HepG2 (cell line): ENCODE data around the gene SEC31B. TPM values are rescaled to one million over a fixed set of nuclear protein-coding genes. Genes with fewer than 3 reads are reported as not detected.

ENCODE experiments used
- ATAC-seq: fragments of 200-7000 bp; cut with Tn5 transposase; 3 replicates; pipeline ENCODE4 v1.9.1; 2020; ENCODE audit warnings: mild to moderate bottlenecking, moderate library complexity
- BruUV-seq: library from RNA; stranded (reverse); fragments of 400-500 nt; replicated peaks from 2 replicates; lab custom pipeline; 2021; lab: Mats Ljungman, UMichigan
- CTCF ChIA-PET: fragments of 300-600 bp; formaldehyde crosslinking; extraction: SDS; loops from one replicate; lab custom pipeline; 2021; ENCODE audit warnings: low total read pairs, inconsistent platforms, low intra/inter-chr PET ratio; lab: Yijun Ruan, JAX
- POLR2A ChIA-PET: fragments of 350-600 bp; sonication (Branson Sonifier 250); formaldehyde crosslinking; loops from one replicate; lab custom pipeline; 2020; ENCODE audit warnings: antibody characterized with exemption, inconsistent platforms; lab: Yijun Ruan, JAX
- DNase-seq: peaks from one replicate; pipeline ENCODE4 v3.0.0-alpha.2; 2015; ENCODE audit warnings: low spot score
- FAIRE-seq: peaks from 3 replicates; lab custom pipeline; 2011; peaks lifted over from hg19 to GRCh38; lab: Jason Lieb, UNC
- H2AFZ ChIP-seq: one replicate; pipeline ENCODE4 v1.6.1; 2011; ENCODE audit warnings: low read length, inconsistent platforms
- H3K27ac ChIP-seq: fragments of 300-600 bp; 3 replicates; pipeline ENCODE4 v1.8.0; 2011; ENCODE audit warnings: mixed run types, mild to moderate bottlenecking, mixed read lengths, low read length, inconsistent platforms; ENCODE audit not compliant: insufficient read depth; ENCODE audit errors: extremely low read length
- H3K27me3 ChIP-seq, 2 experiments: fragments of 200-600 bp in 1 of 2; 2 replicates in 1 of 2; 3 replicates in 1 of 2; pipeline versions ENCODE4 v1.6.0 to v1.8.0; 2011; ENCODE audit warnings: low read length in 2 of 2, mild to moderate bottlenecking in 2 of 2, moderate library complexity in 2 of 2, inconsistent platforms in 1 of 2; ENCODE audit not compliant: insufficient read depth in 2 of 2, control insufficient read depth in 1 of 2
- H3K36me3 ChIP-seq, 2 experiments: fragments of 200-600 bp in 1 of 2; replicated peaks in 1 of 2; 2 replicates in 1 of 2; 3 replicates in 1 of 2; pipeline versions ENCODE4 v1.5.1 to v1.8.0; 2011; ENCODE audit warnings: low read length in 2 of 2, inconsistent platforms in 1 of 2; ENCODE audit not compliant: insufficient read depth in 2 of 2, control insufficient read depth in 1 of 2
- H3K4me1 ChIP-seq: 2 replicates; pipeline ENCODE4 v1.5.1; 2012; ENCODE audit warnings: low read length, inconsistent platforms; ENCODE audit not compliant: insufficient read depth
- H3K4me2 ChIP-seq: 2 replicates; pipeline ENCODE4 v1.6.0; 2011; ENCODE audit warnings: low read depth, low read length, inconsistent platforms
- H3K4me3 ChIP-seq, 3 experiments: fragments of 200-600 bp in 1 of 3; sonication (generic), shearing (Covaris generic) in 1 of 3; replicated peaks in 1 of 3; 2 replicates each; pipeline ENCODE4 v1.5.1; 2011 to 2016; ENCODE audit warnings: low read length in 3 of 3, inconsistent platforms in 2 of 3, low read depth in 2 of 3, mild to moderate bottlenecking in 2 of 3, control low read depth in 1 of 3, mixed read lengths in 1 of 3; ENCODE audit not compliant: insufficient read depth in 1 of 3
- H3K79me2 ChIP-seq: one replicate; pipeline ENCODE4 v1.6.1; 2011; ENCODE audit warnings: low read length, inconsistent platforms; ENCODE audit not compliant: insufficient read depth
- H3K9ac ChIP-seq: 2 replicates; pipeline ENCODE4 v1.6.0; 2011; ENCODE audit warnings: mild to moderate bottlenecking, low read depth, low read length, inconsistent platforms; ENCODE audit not compliant: insufficient read depth
- H3K9me3 ChIP-seq: 2 replicates; pipeline ENCODE4 v1.5.1; 2012; ENCODE audit warnings: mild to moderate bottlenecking, low read length
- H4K20me1 ChIP-seq: 2 replicates; pipeline ENCODE4 v1.6.0; 2011; ENCODE audit warnings: inconsistent platforms, mild to moderate bottlenecking, low read length, moderate library complexity; ENCODE audit not compliant: insufficient read depth
- FOXC1 ChIP-seq: sonication (generic); formaldehyde crosslinking; IDR thresholded peaks from 2 replicates; pipeline ENCODE4 v1.8.0; 2022; ENCODE audit warnings: mild to moderate bottlenecking, missing genetic modification reagents, borderline replicate concordance
- KLF6 ChIP-seq: IDR thresholded peaks from 2 replicates; pipeline ENCODE4 v1.8.0; 2016; ENCODE audit warnings: missing biosample characterization, missing genetic modification reagents
- MIER2 ChIP-seq: IDR thresholded peaks from 2 replicates; pipeline ENCODE4 v1.6.1; 2016; ENCODE audit warnings: missing biosample characterization, missing genetic modification reagents
- NFKB2 ChIP-seq: sonication (generic); formaldehyde crosslinking; IDR thresholded peaks from 2 replicates; pipeline ENCODE4 v1.4.0; 2020; ENCODE audit warnings: missing genetic modification reagents, borderline replicate concordance
- PCBP1 ChIP-seq: fragments of 200-400 bp; formaldehyde crosslinking; IDR thresholded peaks from 2 replicates; pipeline ENCODE4 v1.6.1; 2017; ENCODE audit warnings: mild to moderate bottlenecking, low read depth, low read length, borderline replicate concordance
- RBM22 ChIP-seq: fragments of 200-400 bp; formaldehyde crosslinking; optimal IDR thresholded peaks from 2 replicates; pipeline ENCODE3; 2017; ENCODE audit warnings: mild to moderate bottlenecking, low read length, moderate library complexity
- SP2 ChIP-seq: sonication (generic); formaldehyde crosslinking; IDR thresholded peaks from 2 replicates; pipeline ENCODE4 v1.5.1; 2020; ENCODE audit warnings: mild to moderate bottlenecking, missing genetic modification reagents
- THAP11 ChIP-seq: IDR thresholded peaks from 2 replicates; pipeline ENCODE4 v1.6.1; 2016; ENCODE audit warnings: missing biosample characterization, missing genetic modification reagents
- ZMAT3 ChIP-seq: sonication (generic); formaldehyde crosslinking; conservative IDR thresholded peaks from 2 replicates; pipeline ENCODE4 v1.7.0; 2021; ENCODE audit warnings: missing genetic modification reagents
- ZNF367 ChIP-seq: sonication (generic); formaldehyde crosslinking; IDR thresholded peaks from 2 replicates; pipeline ENCODE4 v1.4.0; 2020; ENCODE audit warnings: missing genetic modification reagents, borderline replicate concordance
- ZNF446 ChIP-seq: sonication (generic); formaldehyde crosslinking; IDR thresholded peaks from 2 replicates; pipeline ENCODE4 v1.5.0; 2020; ENCODE audit warnings: mild to moderate bottlenecking, missing genetic modification reagents
- ZNF589 ChIP-seq: sonication (generic); formaldehyde crosslinking; conservative IDR thresholded peaks from 2 replicates; pipeline ENCODE4 v1.8.0; 2022; ENCODE audit warnings: mild to moderate bottlenecking, moderate library complexity, missing genetic modification reagents
- ZNF660 ChIP-seq: sonication (generic); formaldehyde crosslinking; IDR thresholded peaks from 2 replicates; pipeline ENCODE4 v1.5.1; 2020; ENCODE audit warnings: mild to moderate bottlenecking, low read depth, missing genetic modification reagents, borderline replicate concordance
- ZSCAN20 ChIP-seq: sonication (generic); formaldehyde crosslinking; IDR thresholded peaks from 2 replicates; pipeline ENCODE4 v1.4.0; 2020; ENCODE audit warnings: missing genetic modification reagents, mild to moderate bottlenecking, borderline replicate concordance
- WGBS: methylation state at CpG from one replicate; pipeline ENCODE4 v1.1.6; 2017; ENCODE audit warnings: low lambda C conversion rate; 5-methylcytosine and 5-hydroxymethylcytosine counted together
- in situ Hi-C: cut with HindIII; loops from 2 replicates; pipeline ENCODE4 v1.10.0; 2017; ENCODE audit warnings: low pct_unique_long_range_greater_than_20kb; ENCODE audit not compliant: extremely low pct_ligation_motif_present
- intact Hi-C: fragments of 100-400 bp; cut with micrococcal nuclease; formaldehyde crosslinking; loops from one replicate; pipeline ENCODE4 v1.10.0; 2022; ENCODE audit not compliant: unreplicated experiment
- polyA plus RNA-seq, 8 experiments: library from polyadenylated mRNA; depleted of rRNA in 3 of 8; stranded (reverse) in 7 of 8; unstranded in 1 of 8; fragments of >200 nt; fragmentation: Illumina TruSeq in 4 of 8; extraction: Trizol in 4 of 8; gene quantifications; 2 replicates each; pipeline versions ENCODE4 v1.2.1 to v1.2.3, GENCODE V29; 2011 to 2016; ENCODE audit warnings: low read depth in 4 of 8, missing spikeins in 1 of 8, mixed read lengths in 1 of 8; ENCODE audit not compliant: insufficient read depth in 1 of 8
- total RNA-seq, 5 experiments: library from RNA; depleted of rRNA; stranded (reverse); fragments of >200 nt; fragmentation: Illumina TruSeq; extraction: Trizol; gene quantifications; 2 replicates each; pipeline ENCODE4 v1.2.3, GENCODE V29; 2016; ENCODE audit warnings: low read depth in 1 of 5
- TF ChIP-seq, protein P1 (sequence below): sonication (generic); formaldehyde crosslinking; IDR thresholded peaks from 2 replicates; pipeline ENCODE4 v1.4.0; 2020; ENCODE audit warnings: missing genetic modification reagents, borderline replicate concordance
- TF ChIP-seq, protein P2 (sequence below): sonication (generic); formaldehyde crosslinking; conservative IDR thresholded peaks from 2 replicates; pipeline ENCODE4 v1.4.0; 2020; ENCODE audit warnings: missing genetic modification reagents

The SEC31B gene
- total and polyA plus RNA-seq, 2 of the 13 experiments (the other 11 are each of a cell fraction or from before 2014, with no cell fraction given): 2.0 to 8.3 TPM

DNA sequence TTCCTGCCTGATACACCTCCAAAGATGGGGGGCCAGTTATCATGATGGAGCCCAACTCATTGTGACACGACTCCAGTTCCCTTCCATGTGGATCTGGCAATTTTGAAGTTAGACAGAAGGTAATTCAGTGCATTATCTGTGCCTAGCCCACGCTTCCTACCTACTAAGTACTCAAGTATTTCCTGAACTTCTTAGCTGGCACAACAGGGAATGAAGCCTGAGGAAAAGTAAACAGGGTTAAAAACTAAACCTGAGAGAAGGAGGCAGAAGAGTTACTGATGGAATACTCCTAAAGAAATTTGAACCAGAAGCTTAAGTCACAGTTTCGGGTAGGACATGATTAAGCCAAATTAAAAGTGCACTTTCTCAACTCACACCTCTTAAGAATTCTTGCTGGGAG, 1.1 kb upstream of the SEC31B start:
- Histone ChIP-seq H3K36me3 (peaks cover 4 to 14% of the 10 kb centered on the region in 2 experiments), H2AFZ (no peak overlapping the region), H3K4me1 (peaks cover 14% of the 10 kb centered on the region), H3K79me2 (no peaks in the 10 kb centered on the region), H3K4me2 (no peak overlapping the region), H3K9me3 (no peaks in the 10 kb centered on the region), H3K4me3 (no peak overlapping the region), H3K9ac (no peak overlapping the region), H3K27ac (no peak overlapping the region), H3K27me3 (no peaks in the 10 kb centered on the region), H4K20me1 (no peaks in the 10 kb centered on the region)
- TF ChIP-seq PCBP1 (no peak), KLF6 (CRISPR knock-in tag) (no peak), SP2 (no peak), THAP11 (CRISPR knock-in tag) (no peak), ZNF446 (CRISPR knock-in tag) (no peak), ZNF660 (CRISPR knock-in tag) (no peak), NFKB2 (CRISPR knock-in tag) (no peak), ZSCAN20 (CRISPR knock-in tag) (no peak), ZNF367 (CRISPR knock-in tag) (no peak), MIER2 (CRISPR knock-in tag) (no peak), FOXC1 (CRISPR knock-in tag) (no peak), ZMAT3 (no peak), ZNF589 (CRISPR knock-in tag) (no peak), RBM22 (no peak)
- TF ChIP-seq, protein P1, sequence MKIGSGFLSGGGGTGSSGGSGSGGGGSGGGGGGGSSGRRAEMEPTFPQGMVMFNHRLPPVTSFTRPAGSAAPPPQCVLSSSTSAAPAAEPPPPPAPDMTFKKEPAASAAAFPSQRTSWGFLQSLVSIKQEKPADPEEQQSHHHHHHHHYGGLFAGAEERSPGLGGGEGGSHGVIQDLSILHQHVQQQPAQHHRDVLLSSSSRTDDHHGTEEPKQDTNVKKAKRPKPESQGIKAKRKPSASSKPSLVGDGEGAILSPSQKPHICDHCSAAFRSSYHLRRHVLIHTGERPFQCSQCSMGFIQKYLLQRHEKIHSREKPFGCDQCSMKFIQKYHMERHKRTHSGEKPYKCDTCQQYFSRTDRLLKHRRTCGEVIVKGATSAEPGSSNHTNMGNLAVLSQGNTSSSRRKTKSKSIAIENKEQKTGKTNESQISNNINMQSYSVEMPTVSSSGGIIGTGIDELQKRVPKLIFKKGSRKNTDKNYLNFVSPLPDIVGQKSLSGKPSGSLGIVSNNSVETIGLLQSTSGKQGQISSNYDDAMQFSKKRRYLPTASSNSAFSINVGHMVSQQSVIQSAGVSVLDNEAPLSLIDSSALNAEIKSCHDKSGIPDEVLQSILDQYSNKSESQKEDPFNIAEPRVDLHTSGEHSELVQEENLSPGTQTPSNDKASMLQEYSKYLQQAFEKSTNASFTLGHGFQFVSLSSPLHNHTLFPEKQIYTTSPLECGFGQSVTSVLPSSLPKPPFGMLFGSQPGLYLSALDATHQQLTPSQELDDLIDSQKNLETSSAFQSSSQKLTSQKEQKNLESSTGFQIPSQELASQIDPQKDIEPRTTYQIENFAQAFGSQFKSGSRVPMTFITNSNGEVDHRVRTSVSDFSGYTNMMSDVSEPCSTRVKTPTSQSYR (CRISPR knock-in tag): no peak
- TF ChIP-seq, protein P2, sequence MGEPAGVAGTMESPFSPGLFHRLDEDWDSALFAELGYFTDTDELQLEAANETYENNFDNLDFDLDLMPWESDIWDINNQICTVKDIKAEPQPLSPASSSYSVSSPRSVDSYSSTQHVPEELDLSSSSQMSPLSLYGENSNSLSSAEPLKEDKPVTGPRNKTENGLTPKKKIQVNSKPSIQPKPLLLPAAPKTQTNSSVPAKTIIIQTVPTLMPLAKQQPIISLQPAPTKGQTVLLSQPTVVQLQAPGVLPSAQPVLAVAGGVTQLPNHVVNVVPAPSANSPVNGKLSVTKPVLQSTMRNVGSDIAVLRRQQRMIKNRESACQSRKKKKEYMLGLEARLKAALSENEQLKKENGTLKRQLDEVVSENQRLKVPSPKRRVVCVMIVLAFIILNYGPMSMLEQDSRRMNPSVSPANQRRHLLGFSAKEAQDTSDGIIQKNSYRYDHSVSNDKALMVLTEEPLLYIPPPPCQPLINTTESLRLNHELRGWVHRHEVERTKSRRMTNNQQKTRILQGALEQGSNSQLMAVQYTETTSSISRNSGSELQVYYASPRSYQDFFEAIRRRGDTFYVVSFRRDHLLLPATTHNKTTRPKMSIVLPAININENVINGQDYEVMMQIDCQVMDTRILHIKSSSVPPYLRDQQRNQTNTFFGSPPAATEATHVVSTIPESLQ (CRISPR knock-in tag): no peak
- CTCF ChIA-PET: interaction anchor here (3.4 kb wide), 1 partner anchor 87 kb away, joined by 32 read pairs; no protein-coding TSS in a partner anchor
- WGBS: 95% methylated on average over 3 of the region's 3 CpGs
- FAIRE-seq (no peak), DNase-seq (no peak), ATAC-seq (no peak)
- intact Hi-C loops: no loop called here
- in situ Hi-C loops: no loop called here
- POLR2A ChIA-PET: interaction anchor here (2.8 kb wide), 1 partner anchor 15 kb away, joined by 9 read pairs; the partner anchor contains the start of gene HIF1AN
- BruUV-seq: no TSS peak
